Measurements from ENCODE around the gene MAP3K14.
A peak's percentile ranks its signal among the peaks of the same experiment; 100 is the strongest.

MAP3K14 gene

DNA sequence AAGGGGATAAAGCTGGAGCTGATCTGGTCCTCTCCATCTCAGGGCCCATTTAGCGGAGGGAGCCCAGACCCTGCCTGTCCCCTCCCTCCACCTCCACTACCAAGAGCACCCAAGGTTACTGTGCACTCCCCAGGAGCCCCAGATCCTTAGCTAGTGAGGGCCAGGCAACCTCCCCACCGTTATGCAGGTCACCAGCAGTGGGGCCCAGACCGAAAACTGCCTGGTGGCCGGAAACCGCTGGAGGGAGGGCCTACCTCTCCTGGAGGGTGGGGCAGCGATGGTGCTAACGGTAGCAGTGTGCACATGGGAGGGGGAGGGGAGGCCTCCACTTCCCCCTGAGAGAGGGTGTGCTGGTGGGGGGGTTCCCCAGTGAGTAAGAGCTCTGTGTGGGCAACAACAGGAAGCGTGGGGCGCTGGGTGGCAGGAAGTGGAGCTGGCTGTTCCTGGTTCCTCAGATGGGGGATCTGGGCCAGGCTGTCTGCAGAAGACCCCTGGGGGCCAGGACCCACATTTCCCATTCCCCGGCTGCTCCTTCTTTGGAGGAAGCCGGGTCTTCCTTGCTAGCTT is 90.8 kb downstream of the MAP3K14 start:
- peak overlapping the region; percentile 99 to 100 for H3K27ac Mint-ChIP-seq
- DNase-seq, result peak; percentile 94 to 98
- ATAC-seq, result peak; percentile 61
- H3K27me3 Mint-ChIP-seq, result no peaks in the 10 kb centered on the region
- H3K4me3 Mint-ChIP-seq, result peak overlapping the region; percentile 83 to 94
- peaks cover 66% of the 10 kb centered on the region for H3K4me1 Mint-ChIP-seq
- no peaks in the 10 kb centered on the region for H3K9me3 Mint-ChIP-seq

DNA sequence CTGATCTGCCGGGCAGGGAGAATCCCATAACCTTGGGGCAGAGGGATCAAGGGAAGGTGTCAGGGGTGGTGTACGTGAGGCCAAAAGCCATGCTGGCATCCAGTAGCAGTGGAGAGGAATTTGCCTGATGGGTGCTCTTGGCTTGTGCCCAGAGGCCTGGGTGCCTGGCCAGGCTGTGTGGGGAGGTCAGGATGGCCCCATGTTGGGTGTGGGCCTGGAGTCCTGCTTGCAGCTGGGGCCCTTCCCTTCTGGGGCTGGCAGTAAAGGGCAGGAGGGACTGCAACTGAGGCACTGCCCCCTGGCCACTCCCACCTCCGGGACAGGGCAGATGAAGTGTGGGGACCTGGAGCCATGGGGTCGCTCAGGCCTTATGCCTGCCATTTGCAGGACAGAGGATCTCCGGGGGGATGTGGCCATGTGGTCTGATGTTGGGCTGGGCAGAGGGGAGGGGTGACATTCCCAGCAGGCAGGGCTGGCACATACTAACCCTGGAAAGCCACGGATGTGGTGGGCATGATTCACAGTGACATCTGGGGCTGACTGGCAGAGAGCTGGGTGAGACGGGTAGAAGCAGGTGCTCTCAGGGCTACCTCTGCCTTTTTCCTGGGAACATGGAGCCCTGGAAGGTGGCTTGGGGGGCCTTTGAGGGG is 91.6 kb downstream of the MAP3K14 start:
- Mint-ChIP-seq H3K4me3 (peak overlapping the region; percentile 83 to 94), H3K9me3 (no peaks in the 10 kb centered on the region), H3K27ac (peak overlapping the region; percentile 99 to 100), H3K4me1 (peaks cover 62% of the 10 kb centered on the region), H3K27me3 (no peaks in the 10 kb centered on the region)
- DNase-seq, result peak; percentile 52 to 61
- no peak for ATAC-seq

DNA sequence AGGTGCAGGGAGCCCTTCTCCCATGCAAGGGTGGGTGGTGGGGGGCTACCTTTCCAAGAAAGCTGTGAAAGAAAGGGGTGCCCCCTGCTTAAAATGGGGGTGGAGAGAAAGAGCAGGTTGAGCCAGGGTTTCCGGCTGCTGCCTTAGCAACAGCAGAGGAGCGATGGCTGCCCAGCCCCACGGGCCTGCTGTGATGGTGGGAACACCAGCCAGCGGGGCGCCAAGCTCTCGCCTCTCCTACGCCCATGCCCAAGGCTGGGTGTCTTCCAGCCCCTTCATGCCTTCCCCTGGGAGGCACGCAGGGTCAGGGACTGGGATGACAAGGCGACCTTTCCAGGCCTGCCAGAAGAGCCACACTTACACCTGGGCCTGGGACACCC is 92.2 kb downstream of the MAP3K14 start:
- H3K27me3 Mint-ChIP-seq, result no peaks in the 10 kb centered on the region
- DNase-seq, result peak; percentile 69 to 70
- H3K4me1 Mint-ChIP-seq, result peaks cover 62% of the 10 kb centered on the region
- H3K27ac Mint-ChIP-seq, result peak overlapping the region; percentile 95 to 100
- no peaks in the 10 kb centered on the region for H3K9me3 Mint-ChIP-seq
- no peak for ATAC-seq
- peak overlapping the region; percentile 83 to 94 for H3K4me3 Mint-ChIP-seq

DNA sequence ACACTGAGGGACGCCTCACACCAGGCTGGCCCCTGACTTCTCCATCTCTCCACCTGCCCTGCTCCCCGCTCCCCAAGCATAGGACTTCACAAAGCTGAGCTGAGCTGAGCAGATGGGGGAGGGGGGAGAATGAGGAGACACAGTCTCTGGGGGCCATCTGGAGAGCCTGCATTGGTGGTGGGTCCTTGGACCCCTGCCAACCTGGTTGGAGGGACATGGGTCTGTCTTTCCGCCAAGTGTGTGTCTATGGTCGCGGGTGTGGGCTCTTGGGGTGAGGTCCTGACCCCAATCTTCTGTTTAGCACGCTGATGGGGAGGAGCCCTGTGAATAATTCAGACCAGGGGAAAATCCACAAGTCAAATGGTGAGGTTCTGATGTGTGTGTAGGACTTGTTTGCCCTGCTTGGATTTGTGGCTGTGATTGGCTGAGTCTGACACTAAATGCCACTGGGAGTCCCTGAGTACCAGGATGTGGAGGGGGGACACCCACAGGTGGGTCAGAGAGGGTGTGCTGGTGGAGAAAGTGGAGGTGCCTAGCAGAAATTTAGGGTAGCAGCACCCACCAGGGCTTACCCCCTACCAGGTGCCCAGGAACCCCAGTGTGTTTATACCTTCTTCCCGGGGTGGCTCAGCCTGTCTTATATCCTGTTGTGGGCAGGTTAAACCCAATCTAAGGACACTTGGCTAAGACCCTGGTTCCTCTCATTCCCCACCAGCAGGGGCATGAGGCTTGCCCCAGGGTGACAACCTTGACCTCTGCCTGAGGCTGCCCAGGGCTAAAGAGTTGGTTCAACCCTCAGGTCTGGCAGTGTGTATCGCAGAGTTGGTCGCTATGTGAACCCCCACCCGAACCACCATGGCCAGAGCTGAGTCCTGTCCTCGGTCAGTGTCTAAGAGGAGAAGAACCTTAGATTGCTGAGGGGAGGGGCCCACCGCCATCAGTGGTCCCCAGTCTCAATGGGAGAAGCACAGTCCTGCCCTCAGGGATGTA is 93.0 kb downstream of the MAP3K14 start:
- Mint-ChIP-seq H3K27me3 (no peaks in the 10 kb centered on the region), H3K9me3 (no peaks in the 10 kb centered on the region), H3K4me3 (peak overlapping the region; percentile 83 to 94), H3K4me1 (peaks cover 62% of the 10 kb centered on the region), H3K27ac (peak overlapping the region; percentile 95 to 100)
- peak; percentile 71 to 88 for DNase-seq
- ATAC-seq, result peak; percentile 57

DNA sequence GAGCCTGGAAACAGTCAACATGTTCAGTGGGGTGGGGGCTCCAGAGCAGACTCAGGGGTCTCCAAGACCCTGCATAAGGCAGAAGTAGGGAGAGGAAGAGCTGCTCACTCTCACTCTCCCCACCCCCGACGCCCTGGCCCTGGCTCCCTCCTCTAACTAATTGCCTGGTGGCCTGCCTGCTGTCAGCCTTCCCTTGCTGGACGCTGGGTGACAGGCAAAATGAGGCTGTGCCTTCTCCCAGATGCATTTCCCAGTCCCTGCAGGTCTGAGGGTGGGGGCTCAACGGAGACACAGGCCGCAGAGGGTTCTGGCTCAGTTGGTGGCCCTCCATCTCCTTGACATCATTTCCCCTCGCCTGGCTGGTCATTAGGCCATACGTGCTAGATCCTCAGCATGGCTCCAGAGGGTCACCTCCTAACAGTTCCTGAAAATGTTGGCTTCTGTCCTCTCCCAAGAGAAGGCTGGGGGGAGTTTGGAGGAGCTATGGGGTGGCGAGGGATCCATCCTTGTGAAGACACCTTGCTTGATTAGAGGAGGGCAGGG is 93.8 kb downstream of the MAP3K14 start:
- Mint-ChIP-seq H3K27ac (peak overlapping the region; percentile 95 to 96), H3K4me3 (peak overlapping the region; percentile 83 to 94), H3K4me1 (peaks cover 58% of the 10 kb centered on the region), H3K27me3 (no peaks in the 10 kb centered on the region), H3K9me3 (no peaks in the 10 kb centered on the region)
- no peak for ATAC-seq
- DNase-seq, result peak in 1 of 2 donors; percentile 54

DNA sequence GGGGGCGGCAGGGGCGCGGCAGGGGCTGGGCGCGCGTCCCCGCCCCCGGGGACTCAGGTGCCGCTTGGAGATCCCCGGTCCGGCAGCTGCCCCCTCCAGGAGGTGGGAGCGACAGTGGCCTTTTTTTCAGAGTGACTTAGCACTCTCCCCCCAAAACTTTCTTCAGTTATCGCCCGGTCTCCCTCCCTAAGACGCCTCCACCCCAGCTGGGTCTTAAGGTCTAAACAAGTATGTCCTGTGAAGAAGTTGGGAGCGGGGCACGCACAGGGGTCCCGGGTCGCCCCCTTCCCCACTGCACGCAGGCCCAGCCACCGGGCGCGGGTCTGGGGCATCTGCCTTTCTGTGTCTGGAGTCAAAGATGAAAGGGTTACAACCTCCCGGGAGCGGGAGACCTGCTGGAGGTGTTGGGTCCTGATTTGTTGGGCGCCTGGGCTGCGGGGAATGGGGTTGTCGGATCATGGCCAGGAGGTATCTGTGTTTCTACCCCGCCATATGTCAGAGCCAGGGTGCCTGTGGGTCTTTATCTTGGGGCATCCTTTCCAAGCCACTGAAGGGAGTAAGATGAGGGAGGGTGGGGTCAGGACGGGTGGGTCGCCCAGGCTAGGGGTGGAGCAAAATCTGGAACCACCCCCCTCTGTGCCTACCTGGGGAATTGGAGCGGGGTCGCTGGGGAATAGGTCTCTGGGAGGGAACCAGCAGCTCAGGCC is 94.4 kb downstream of the MAP3K14 start:
- ATAC-seq (no peak), DNase-seq (peak; percentile 46 to 56)
- H3K4me1 Mint-ChIP-seq, result peaks cover 57% of the 10 kb centered on the region
- no peaks in the 10 kb centered on the region for H3K27me3 Mint-ChIP-seq
- H3K9me3 Mint-ChIP-seq, result no peaks in the 10 kb centered on the region
- peak overlapping the region; percentile 87 to 96 for H3K27ac Mint-ChIP-seq
- peak overlapping the region; percentile 83 to 94 for H3K4me3 Mint-ChIP-seq

DNA sequence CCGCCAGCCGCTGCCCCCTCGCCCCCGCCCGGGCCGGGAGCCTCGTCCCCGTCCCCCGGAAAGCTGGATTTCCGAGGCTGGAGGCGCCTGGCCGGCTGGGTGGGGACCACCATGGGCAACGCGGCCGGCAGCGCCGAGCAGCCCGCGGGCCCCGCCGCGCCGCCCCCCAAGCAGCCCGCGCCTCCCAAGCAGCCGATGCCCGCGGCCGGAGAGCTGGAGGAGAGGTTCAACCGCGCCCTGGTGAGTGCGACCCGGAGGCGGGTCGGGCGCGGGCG is 94.9 kb downstream of the MAP3K14 start:
- DNase-seq (no peak), ATAC-seq (no peak)
- Mint-ChIP-seq H3K27me3 (no peaks in the 10 kb centered on the region), H3K4me1 (peaks cover 57% of the 10 kb centered on the region), H3K4me3 (peak overlapping the region; percentile 83 to 94), H3K9me3 (no peaks in the 10 kb centered on the region), H3K27ac (no peak overlapping the region)

DNA sequence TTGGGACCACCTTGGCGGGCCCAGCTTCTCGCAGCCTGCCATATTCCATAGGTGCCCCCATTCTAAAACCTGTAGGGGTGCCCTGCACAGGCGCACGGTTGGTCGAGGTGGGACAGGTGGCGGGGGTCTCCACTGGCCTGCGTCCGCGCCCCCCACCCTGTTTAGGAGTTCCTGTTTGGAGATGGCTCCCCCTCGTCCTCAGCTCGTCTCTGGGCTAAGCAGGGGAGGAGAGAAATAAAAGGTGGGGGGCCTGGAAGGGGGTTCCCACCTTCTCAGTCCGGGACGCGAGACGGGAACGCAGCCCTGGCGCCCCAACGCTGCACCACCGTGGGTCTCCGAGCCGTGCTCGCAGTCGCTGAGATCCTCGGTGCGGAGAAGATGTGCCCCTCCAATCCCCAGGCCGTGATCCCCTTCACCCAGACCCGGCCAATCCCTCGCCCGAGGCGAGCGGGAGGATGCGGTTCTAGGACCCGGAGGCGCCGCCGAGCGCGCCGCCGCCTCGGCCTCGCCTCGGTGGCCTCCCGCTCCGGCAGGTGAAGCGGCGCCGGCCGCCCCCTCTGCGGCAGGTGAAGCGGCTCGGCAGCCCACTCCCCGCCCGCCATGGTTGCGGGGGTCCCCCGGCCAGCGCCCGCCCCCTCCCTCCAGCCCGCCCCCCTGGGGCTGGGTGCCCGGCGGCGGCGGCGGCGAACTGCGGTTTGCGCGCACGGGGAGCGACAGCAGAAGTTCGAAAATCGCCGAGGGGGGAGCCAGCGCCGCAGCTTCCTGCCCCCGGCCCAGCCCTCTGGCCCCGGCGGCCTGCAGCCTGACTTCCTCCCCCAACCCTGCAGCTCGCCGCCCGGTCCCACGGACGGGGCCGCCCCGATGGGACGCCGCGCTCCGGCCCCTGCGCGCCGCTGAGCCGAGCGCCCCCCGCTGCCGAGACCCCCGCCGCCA is 95.5 kb downstream of the MAP3K14 start, which contains the start of gene FMNL1:
Gene FMNL1 (plus strand): TSS at position 805 of the 933 bp plus-strand sequence. CDS start 240 bp downstream, outside the sequence.
- Mint-ChIP-seq H3K4me3 (peak within 1 kb of the TSS; percentile 94 to 97), H3K4me1 (peaks cover 57% of the 10 kb centered on the region), H3K27me3 (no peaks in the 10 kb centered on the region), H3K9me3 (no peaks in the 10 kb centered on the region), H3K27ac (peak within 1 kb of the TSS; percentile 92 to 96)
- no peak for ATAC-seq
- DNase-seq, result peak; percentile 61 to 72

DNA sequence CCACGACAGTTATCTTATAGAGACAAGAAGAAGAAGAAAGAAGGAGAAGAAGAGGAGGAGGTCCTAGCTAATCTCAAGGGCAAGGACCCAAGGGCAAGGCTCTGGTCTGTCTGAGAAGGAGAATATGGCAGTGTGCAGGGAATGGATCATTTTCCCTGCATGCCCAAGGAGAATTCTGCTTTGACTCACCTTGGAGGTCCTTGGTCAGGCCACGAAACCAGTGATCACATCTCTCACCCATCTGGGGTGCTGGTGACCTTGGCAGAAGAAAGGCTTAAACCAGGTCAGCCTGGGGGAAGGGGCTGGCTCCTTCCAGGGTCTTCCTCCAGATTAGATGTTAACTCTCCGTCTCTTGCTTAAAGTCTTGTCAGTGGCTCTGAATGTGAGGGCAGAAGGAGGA is 96.7 kb downstream of the MAP3K14 start:
- H3K4me3 Mint-ChIP-seq, result peak overlapping the region; percentile 85 to 97
- H3K27me3 Mint-ChIP-seq, result no peaks in the 10 kb centered on the region
- H3K27ac Mint-ChIP-seq, result peak overlapping the region; percentile 54 to 55
- ATAC-seq (no peak), DNase-seq (no peak)
- no peaks in the 10 kb centered on the region for H3K9me3 Mint-ChIP-seq
- H3K4me1 Mint-ChIP-seq, result peaks cover 54% of the 10 kb centered on the region

DNA sequence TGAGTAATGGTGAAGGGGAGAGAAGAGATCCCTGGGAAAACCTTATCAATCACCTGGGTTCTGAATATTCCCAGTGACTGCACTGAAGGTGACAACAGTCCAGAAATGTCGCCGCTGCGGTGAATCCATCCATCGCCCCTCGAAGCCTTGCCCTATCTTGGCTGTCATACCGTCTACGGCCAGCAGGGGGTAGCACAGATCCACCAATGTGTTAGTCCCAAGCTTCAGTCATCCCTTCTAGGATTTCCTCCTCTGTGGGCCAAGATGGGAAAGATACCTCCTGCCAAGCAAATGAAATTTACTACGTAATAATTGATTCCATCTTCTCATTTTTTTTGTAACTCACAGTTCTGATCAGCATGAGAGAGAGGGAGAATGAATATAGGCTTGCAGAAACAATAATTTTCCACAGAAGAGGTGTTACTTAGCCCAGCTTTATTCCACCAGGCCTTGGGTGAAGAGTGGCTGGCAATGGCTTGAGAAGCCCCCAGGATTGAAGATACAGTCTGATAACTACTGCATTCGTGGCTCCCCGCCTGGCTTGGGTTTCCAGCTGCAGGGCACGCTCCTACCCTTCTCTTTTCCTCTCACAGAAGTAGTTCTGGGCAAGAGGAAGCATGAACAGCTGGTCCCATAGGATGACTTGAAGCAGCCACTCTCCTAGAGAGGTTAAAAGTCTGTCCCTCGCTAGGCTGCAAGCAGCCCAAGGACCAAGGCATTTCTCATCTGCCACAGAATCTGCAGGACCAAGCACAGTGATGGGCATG is 97.7 kb downstream of the MAP3K14 start:
- DNase-seq (peak; percentile 79 to 82), ATAC-seq (no peak)
- Mint-ChIP-seq H3K27ac (peak overlapping the region in 1 of 2 donors; percentile 50), H3K4me1 (peaks cover 48% of the 10 kb centered on the region), H3K4me3 (peak overlapping the region; percentile 85 to 97), H3K27me3 (no peaks in the 10 kb centered on the region), H3K9me3 (no peaks in the 10 kb centered on the region)

All from stimulated activated naive CD8-positive, alpha-beta T cell treated with anti-CD3 and anti-CD28 coated beads, Interleukin-15, amount 100 ng/mL, for 72 hours (primary cell).